Ishikawa (cell line): ENCODE results near the gene RAB11FIP4.

Experiments used
- CEBPB ChIP-seq: IDR thresholded peaks from 2 replicates; pipeline ENCODE4 v1.6.1; 2012
- CREB1 ChIP-seq: IDR thresholded peaks from 2 replicates; pipeline ENCODE4 v1.6.1; 2012; ENCODE audit warnings: low read depth
- EGR1 ChIP-seq: IDR thresholded peaks from 2 replicates; pipeline ENCODE4 v1.6.1; 2012
- EP300 ChIP-seq: IDR thresholded peaks from 2 replicates; pipeline ENCODE4 v1.6.1; 2012; ENCODE audit warnings: borderline replicate concordance
- FOXM1 ChIP-seq: IDR thresholded peaks from 2 replicates; pipeline ENCODE4 v1.6.1; 2012; ENCODE audit warnings: low read depth, borderline replicate concordance
- NFIC ChIP-seq: IDR thresholded peaks from 2 replicates; pipeline ENCODE4 v1.6.1; 2012
- RAD21 ChIP-seq: IDR thresholded peaks from 2 replicates; pipeline ENCODE4 v1.6.1; 2012; ENCODE audit warnings: low read depth
- TAF1 ChIP-seq: IDR thresholded peaks from 2 replicates; pipeline ENCODE4 v1.6.1; 2012; ENCODE audit warnings: low read depth, mild to moderate bottlenecking
- TCF12 ChIP-seq: IDR thresholded peaks from 2 replicates; pipeline ENCODE4 v1.6.1; 2012; ENCODE audit warnings: low read depth
- TEAD4 ChIP-seq: IDR thresholded peaks from 2 replicates; pipeline ENCODE4 v1.6.1; 2012
- YY1 ChIP-seq: IDR thresholded peaks from 2 replicates; pipeline ENCODE4 v1.6.1; 2012; ENCODE audit warnings: low read depth
- ZBTB7A ChIP-seq: IDR thresholded peaks from 2 replicates; pipeline ENCODE4 v1.6.1; 2012; ENCODE audit warnings: low read depth
- TF ChIP-seq, protein P1 (sequence below): IDR thresholded peaks from 2 replicates; pipeline ENCODE4 v1.6.1; 2012
- TF ChIP-seq, protein P2 (sequence below): IDR thresholded peaks from 2 replicates; pipeline ENCODE4 v1.6.1; 2012
- TF ChIP-seq, protein P3 (sequence below): IDR thresholded peaks from 2 replicates; pipeline ENCODE4 v1.6.1; 2012; ENCODE audit warnings: low read depth, mild to moderate bottlenecking

Gene RAB11FIP4

DNA sequence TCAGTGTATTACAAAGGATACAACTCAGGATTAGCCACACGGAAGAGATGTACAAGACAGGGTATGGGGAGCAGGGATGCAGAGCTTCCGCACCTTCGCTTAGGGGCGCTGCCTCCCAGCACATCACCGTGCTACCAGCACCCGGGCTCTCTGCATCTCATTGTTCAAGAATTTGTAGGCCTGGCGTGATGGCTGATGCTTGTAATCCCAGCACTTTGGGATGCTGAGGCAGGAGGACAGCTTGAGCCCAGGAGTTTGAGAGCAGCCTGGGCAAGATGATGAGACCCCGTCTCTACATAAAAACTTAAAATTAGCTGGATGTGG lies 43.2 kb downstream of the RAB11FIP4 start:
- no peak for TF ChIP-seq TCF12
- no peak for TF ChIP-seq EGR1
- no peak for TF ChIP-seq NFIC
- TF ChIP-seq TAF1, result no peak
- TF ChIP-seq YY1, result no peak
- TF ChIP-seq, protein P1, sequence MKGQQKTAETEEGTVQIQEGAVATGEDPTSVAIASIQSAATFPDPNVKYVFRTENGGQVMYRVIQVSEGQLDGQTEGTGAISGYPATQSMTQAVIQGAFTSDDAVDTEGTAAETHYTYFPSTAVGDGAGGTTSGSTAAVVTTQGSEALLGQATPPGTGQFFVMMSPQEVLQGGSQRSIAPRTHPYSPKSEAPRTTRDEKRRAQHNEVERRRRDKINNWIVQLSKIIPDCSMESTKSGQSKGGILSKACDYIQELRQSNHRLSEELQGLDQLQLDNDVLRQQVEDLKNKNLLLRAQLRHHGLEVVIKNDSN, result no peak
- TF ChIP-seq, protein P2, sequence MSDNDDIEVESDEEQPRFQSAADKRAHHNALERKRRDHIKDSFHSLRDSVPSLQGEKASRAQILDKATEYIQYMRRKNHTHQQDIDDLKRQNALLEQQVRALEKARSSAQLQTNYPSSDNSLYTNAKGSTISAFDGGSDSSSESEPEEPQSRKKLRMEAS, result no peak
- no peak for TF ChIP-seq CREB1
- no peak for TF ChIP-seq ZBTB7A
- no peak for TF ChIP-seq FOXM1
- no peak for TF ChIP-seq RAD21
- TF ChIP-seq, protein P3, sequence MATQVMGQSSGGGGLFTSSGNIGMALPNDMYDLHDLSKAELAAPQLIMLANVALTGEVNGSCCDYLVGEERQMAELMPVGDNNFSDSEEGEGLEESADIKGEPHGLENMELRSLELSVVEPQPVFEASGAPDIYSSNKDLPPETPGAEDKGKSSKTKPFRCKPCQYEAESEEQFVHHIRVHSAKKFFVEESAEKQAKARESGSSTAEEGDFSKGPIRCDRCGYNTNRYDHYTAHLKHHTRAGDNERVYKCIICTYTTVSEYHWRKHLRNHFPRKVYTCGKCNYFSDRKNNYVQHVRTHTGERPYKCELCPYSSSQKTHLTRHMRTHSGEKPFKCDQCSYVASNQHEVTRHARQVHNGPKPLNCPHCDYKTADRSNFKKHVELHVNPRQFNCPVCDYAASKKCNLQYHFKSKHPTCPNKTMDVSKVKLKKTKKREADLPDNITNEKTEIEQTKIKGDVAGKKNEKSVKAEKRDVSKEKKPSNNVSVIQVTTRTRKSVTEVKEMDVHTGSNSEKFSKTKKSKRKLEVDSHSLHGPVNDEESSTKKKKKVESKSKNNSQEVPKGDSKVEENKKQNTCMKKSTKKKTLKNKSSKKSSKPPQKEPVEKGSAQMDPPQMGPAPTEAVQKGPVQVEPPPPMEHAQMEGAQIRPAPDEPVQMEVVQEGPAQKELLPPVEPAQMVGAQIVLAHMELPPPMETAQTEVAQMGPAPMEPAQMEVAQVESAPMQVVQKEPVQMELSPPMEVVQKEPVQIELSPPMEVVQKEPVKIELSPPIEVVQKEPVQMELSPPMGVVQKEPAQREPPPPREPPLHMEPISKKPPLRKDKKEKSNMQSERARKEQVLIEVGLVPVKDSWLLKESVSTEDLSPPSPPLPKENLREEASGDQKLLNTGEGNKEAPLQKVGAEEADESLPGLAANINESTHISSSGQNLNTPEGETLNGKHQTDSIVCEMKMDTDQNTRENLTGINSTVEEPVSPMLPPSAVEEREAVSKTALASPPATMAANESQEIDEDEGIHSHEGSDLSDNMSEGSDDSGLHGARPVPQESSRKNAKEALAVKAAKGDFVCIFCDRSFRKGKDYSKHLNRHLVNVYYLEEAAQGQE, result no peak

DNA sequence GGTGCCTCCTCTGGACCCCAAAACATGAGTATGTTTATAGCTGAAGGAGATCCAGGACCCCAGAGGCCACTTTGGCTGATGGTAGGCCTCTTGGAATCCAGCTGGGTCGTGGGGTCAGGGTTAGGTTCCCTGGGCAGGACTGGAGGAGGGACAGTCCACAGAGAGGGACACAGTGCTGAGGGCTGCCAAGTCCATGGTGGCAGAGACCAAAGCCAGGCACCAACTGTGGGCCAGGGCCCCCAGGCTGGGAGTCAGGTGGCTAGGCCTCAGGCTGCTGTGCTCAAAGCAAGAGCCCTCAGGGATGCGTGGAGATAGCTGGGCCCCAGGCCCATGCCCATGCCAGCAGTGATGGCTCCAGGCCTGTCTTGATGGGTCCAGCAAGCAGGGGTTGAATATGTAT lies 44.1 kb downstream of the RAB11FIP4 start:
- TF ChIP-seq, protein P3, result no peak
- no peak for TF ChIP-seq YY1

DNA sequence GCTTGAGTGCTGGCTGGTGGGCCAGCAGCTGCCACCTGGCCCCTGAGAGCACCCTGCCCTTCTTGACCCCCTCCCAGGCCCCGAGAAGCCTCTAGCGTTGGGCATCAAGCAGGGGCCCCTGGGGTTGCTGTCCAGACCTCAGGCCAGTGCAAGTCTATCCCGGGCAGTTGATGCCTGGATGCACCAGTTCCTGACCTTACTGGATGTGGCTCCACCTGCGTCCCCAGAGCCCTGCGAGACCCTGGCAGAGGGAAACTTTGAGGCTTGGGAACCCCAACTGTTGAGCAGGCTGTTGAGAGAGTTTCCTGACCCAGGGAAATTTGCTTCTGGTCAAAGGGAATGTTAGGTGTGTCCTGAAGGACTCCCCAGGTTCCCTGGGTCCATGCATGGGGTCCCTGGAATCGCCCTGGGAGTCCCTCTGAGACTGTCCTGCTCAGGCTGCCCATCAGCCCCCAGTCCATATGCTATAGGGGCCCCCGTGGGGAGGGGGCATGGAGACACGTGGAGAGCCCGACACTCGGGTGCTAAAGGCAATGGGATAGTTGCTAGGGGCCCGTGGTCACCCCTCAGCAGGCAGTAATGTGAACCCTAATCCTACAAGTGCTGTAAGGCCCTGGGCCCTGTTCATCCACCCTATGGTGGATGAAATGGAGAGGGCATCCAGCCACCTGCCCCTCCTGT lies 46.4 kb downstream of the RAB11FIP4 start:
- TF ChIP-seq TEAD4, result no peak

DNA sequence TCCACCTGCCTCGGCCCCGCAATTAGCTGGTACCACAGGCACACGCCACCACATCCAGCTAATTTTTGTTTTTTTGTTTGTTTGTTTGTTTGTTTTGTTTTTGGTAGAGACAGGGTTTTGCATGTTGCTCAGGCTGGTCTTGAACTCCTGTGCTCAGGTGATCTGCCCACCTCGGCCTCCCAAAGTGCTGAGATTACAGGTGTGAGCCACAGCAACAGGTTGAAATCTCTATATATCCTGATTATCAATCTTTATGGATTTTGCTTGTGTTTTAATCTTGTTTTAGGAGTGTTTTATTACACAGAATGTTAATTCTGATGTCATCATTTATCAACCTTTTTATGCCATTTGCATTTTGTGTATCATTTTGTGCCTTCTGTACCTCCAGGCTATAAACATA lies 48.2 kb downstream of the RAB11FIP4 start:
- TF ChIP-seq CREB1 (no peak), ZBTB7A (no peak), TCF12 (no peak), FOXM1 (no peak), EP300 (no peak), RAD21 (no peak), TAF1 (no peak), CEBPB (no peak), NFIC (no peak), TEAD4 (no peak), EGR1 (no peak), YY1 (no peak)
- TF ChIP-seq, protein P1, result no peak
- TF ChIP-seq, protein P3, result no peak
- TF ChIP-seq, protein P2, result no peak

DNA sequence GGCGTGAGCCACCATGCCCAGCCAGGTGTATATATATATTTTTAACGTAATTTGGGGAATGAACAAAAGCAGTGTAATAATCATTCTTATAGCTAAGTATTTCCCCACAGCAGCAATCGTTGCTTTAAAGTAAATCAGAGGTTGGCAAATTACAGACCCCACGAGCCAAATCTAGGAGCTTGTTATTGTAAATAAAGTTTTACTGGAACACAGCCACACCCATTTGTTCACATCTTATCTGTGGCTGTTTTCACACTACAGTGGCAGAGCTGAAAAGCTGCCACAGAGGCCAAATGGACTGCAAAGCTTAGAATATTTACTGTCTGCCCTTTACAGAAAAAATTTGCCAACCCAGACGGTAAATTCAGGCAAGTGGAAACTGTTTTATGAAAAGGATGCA lies 50.8 kb downstream of the RAB11FIP4 start:
- TF ChIP-seq EGR1 (no peak), TCF12 (no peak), FOXM1 (no peak), YY1 (no peak), ZBTB7A (no peak), RAD21 (no peak), CREB1 (no peak), TEAD4 (no peak), EP300 (no peak), CEBPB (no peak), NFIC (no peak), TAF1 (no peak)
- TF ChIP-seq, protein P3, result no peak
- TF ChIP-seq, protein P2, result no peak
- TF ChIP-seq, protein P1, result no peak
